ENCODE measurements around the gene STX1A.
A peak's percentile ranks its signal among the peaks of the same experiment; 100 is the strongest.

The STX1A gene

DNA sequence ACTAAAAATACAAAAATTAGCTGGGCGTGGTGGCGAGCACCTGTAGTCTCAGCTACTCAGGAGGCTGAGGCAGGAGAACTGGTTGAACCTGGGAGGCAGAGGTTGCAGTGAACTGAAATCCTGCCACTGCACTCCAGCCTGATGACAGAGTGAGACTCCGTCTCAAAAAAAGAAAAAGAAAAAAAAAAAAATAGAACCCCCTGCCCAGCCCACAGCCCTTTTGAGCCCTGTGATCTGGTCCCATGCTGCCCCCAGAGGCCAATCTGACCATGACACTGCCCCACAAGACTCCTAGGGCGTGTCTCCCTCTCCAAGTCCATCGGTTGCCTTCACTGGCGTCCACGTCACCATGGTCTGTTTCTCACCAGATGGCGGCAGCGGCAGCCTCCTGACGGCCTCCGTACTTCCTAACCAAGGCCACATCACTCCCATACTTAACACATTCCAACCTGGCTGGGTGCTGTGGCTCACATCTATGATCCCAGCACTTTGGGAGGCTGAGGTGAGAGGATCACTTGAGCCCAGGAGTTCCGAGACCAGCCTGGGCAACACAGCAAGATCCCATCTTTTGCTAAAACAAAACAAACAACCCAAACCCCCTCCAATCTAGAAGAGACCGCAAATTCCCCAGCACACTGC lies 18.0 kb downstream of the STX1A start:
- H3K27ac ChIP-seq: no peak overlapping the region
- TF ChIP-seq, protein P1, sequence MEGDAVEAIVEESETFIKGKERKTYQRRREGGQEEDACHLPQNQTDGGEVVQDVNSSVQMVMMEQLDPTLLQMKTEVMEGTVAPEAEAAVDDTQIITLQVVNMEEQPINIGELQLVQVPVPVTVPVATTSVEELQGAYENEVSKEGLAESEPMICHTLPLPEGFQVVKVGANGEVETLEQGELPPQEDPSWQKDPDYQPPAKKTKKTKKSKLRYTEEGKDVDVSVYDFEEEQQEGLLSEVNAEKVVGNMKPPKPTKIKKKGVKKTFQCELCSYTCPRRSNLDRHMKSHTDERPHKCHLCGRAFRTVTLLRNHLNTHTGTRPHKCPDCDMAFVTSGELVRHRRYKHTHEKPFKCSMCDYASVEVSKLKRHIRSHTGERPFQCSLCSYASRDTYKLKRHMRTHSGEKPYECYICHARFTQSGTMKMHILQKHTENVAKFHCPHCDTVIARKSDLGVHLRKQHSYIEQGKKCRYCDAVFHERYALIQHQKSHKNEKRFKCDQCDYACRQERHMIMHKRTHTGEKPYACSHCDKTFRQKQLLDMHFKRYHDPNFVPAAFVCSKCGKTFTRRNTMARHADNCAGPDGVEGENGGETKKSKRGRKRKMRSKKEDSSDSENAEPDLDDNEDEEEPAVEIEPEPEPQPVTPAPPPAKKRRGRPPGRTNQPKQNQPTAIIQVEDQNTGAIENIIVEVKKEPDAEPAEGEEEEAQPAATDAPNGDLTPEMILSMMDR (IDR thresholded peaks at IDR 0.05): peak; percentile 90
- no peak for TF ChIP-seq ZFX (IDR thresholded peaks at IDR 0.05; ENCODE audit: borderline replicate concordance)

DNA sequence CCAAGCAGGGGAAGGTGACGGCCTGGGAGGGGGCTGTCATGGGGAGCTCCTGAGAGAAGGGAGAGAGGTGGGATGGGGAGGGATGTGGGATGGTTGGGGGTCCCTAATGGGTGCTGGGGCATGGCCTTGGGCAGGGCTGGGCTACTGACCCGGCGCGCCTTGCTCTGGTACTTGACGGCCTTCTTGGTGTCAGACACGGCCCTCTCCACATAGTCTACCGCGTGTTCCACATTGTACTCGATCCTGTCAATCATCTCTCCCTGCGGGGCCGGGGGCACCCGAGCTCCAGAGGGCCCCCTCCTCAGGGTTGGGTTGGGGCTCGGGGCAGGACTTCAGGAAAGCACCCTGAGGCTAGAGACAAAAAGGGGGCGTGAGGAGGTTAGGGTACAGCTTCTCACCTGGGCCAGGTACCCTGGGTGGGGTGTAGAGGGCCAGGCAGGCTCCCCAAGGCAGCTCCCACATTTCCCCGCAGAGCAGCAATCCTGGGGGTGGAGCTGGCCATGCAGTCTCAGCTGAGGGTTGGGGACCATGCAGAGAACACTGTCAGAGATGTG lies 18.8 kb downstream of the STX1A start:
- no peak overlapping the region for H3K27ac ChIP-seq
- TF ChIP-seq ZFX (IDR thresholded peaks at IDR 0.05; ENCODE audit: borderline replicate concordance): no peak
- TF ChIP-seq, protein P1 (IDR thresholded peaks at IDR 0.05): no peak

DNA sequence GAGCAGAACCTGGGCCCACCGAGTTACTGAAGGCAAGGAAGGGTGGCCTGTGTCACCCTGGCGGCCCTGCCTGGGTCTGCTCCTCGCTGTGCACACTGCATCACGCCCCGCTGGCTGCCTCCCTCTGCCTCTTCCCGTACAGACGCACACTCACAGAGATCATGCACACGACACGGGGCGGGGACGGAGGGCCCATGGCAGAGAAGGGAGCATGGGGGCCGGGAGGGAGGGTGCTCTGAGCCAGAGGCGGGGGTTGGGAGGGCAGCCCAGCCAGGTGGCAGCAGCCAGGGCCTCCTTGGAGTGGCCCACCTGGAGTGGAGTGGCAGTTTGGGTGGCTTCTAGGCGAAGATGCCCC lies 19.4 kb downstream of the STX1A start:
- no peak for TF ChIP-seq ZFX (IDR thresholded peaks at IDR 0.05; ENCODE audit: borderline replicate concordance)
- TF ChIP-seq, protein P1 (IDR thresholded peaks at IDR 0.05): no peak
- H3K27ac ChIP-seq: peak overlapping the region; percentile 30; the same call in 1 of the 2 replicates

DNA sequence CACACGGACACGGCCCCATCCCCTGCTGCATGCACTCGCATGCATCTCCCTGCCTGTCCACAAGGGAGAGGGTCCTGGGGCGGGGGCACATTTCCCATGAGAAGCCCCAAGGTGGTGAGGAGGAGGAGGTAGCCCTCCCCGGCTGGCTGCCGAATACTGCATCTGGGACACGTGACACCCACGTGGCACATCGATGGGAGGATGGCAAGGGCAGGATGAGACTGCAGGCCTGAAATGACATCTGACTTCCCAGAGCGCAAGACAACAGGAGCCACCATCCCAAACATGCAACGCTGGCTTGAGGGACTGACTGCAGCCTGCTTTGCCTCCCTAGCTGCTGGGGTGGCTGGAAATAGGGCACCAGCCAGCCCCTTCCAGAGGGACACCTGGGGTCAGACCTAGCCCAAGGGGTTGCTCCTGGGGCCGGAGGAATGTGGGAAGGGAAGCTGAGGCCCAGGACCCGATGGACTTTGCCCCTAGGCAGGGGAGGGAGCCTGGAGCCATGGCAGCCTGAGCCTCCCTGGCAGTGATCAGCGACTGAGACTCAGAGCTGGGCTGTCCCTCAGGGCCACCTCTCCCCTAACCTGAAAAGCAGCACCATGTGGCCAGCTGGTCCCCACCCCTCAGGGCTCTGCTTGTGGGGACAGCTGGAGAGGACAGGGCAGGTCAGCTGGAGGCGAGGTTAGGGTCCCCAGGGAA lies 19.9 kb downstream of the STX1A start:
- H3K27ac ChIP-seq: peak overlapping the region; percentile 30; the same call in 1 of the 2 replicates
- TF ChIP-seq, protein P1 (IDR thresholded peaks at IDR 0.05): no peak
- no peak for TF ChIP-seq ZFX (IDR thresholded peaks at IDR 0.05; ENCODE audit: borderline replicate concordance)

DNA sequence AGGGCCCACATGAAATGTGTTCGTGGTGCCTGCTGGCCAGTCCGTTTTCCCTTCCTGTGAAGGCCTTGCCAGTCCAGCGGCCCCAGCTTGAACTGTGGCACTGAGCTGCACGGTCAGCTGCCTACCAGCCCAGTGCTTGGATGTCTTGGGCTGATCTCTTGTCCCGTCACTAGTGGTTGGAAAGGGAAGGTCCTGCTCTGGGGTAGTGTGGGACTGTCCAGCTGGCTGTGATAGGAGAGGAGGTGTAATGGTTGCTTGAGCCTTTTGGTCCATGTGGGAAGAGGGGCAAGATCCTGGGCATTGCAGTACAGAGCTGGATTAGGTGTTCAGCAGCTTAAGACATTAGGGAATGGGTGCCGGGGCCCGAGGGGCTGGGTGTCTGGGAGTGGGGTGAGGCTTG lies 21.1 kb downstream of the STX1A start:
- no peak overlapping the region for H3K27ac ChIP-seq
- TF ChIP-seq ZFX (IDR thresholded peaks at IDR 0.05; ENCODE audit: borderline replicate concordance): no peak
- TF ChIP-seq, protein P1 (IDR thresholded peaks at IDR 0.05): no peak

DNA sequence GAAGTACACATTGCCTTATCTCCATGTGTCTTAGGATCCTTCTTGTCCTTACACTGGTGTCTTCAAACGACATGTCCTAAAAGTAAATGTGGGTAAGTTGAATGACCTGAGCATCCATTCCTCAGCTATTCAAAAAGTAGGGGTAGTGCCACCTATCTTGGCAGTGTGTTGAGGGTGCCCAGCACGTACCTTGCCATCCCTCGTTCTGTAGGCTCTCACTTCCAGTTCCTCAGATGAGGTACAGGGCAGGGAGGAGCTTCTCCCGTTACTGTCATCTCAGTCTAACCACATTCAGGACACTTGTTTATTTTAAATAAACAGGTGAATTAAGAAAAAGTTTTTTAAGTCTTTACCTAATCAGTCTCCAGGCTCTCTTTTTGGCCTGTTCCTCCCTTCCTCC lies 23.1 kb downstream of the STX1A start:
- TF ChIP-seq, protein P1 (IDR thresholded peaks at IDR 0.05): no peak
- no peak for TF ChIP-seq ZFX (IDR thresholded peaks at IDR 0.05; ENCODE audit: borderline replicate concordance)
- H3K27ac ChIP-seq: no peak overlapping the region

DNA sequence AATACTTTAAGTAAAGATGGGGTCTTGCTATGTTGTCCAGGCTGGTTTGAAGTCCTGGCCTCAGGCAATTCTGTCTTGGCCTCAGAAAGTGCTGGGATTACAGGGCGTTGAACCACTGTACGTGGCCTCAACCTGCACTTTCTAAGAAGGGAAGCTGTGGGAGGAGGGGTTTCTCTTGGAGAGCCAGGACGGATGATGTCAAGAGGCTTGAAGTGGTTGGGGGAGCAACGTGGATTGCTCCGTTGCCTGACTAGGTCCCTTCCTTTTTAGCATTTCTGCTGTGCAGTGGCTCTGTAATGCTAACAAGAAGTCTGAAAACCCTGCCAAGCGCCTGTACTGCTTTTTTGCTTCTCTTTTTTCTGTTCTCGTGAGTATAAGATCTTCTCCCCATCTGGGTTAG lies 28.8 kb downstream of the STX1A start:
- TF ChIP-seq, protein P1 (IDR thresholded peaks at IDR 0.05): no peak
- no peak for TF ChIP-seq ZFX (IDR thresholded peaks at IDR 0.05; ENCODE audit: borderline replicate concordance)
- H3K27ac ChIP-seq: no peak overlapping the region
